Measurements from ENCODE around the gene GBP3.

GBP3 gene

GRCh38 chr1:89022167-89022959 is at the start of gene GBP3:
GBP3 (minus strand) TSS chr1:89022866; CDS start chr1:89020721, 2,145 bp downstream.
- TF ChIP-seq CTCF (IDR thresholded peaks at IDR 0.05), result no peak

GRCh38 chr1:89070509-89070908 is 47.8 kb upstream of the GBP3 start:
- TF ChIP-seq CTCF (IDR thresholded peaks at IDR 0.05), result no peak

- TF ChIP-seq CTCF (IDR thresholded peaks at IDR 0.05), result no peak
Observed at GRCh38 chr1:89069951-89070350, 47.3 kb upstream of the GBP3 start.

GRCh38 chr1:89068291-89068690 is 45.6 kb upstream of the GBP3 start:
- TF ChIP-seq CTCF (IDR thresholded peaks at IDR 0.05), result no peak

GRCh38 chr1:89065079-89065868 is 42.6 kb upstream of the GBP3 start, which contains the start of gene GBP1:
GBP1 (minus strand) TSS chr1:89065208; CDS start chr1:89063234, 1,974 bp downstream.
- no peak for TF ChIP-seq CTCF (IDR thresholded peaks at IDR 0.05)

GRCh38 chr1:89064632-89065031 is 42.0 kb upstream of the GBP3 start:
- no peak for TF ChIP-seq CTCF (IDR thresholded peaks at IDR 0.05)

- no peak for TF ChIP-seq CTCF (IDR thresholded peaks at IDR 0.05)
Observed at GRCh38 chr1:89063094-89063493, 40.4 kb upstream of the GBP3 start.

Measured in LNCAP (cell line).